ENCODE data around the gene C10orf90.

The C10orf90 gene

DNA sequence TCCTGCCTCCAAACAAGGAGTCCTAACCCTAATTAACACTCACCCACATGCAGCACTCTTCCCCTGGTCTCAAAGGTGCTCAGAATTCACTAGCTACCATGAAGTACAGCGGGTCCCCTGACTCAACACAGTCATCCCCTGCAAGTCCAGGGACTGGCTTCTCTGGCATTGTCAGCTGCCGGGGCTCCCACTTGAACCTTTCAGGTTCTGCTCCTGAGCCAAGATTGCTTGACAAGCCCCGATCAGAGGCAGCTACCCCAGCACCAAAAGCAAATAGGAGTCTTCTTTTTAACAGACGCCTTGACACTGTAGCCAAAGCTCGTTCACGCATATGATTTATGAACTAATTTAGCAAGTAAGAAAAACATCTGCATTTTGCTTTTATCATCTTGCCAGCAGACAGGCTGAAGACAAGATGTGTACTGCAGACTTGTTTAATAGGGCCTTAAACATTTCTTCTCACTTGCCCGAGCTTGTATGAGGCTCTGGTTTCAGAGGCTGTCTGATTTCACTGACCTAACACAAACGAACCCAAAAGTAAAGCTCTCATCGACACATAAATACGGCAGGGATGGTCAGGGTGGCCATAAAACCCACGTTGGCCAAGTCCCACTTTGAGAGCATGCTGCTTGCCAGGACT, 214.6 kb downstream of the C10orf90 start:
- no peak for DNase-seq

DNA sequence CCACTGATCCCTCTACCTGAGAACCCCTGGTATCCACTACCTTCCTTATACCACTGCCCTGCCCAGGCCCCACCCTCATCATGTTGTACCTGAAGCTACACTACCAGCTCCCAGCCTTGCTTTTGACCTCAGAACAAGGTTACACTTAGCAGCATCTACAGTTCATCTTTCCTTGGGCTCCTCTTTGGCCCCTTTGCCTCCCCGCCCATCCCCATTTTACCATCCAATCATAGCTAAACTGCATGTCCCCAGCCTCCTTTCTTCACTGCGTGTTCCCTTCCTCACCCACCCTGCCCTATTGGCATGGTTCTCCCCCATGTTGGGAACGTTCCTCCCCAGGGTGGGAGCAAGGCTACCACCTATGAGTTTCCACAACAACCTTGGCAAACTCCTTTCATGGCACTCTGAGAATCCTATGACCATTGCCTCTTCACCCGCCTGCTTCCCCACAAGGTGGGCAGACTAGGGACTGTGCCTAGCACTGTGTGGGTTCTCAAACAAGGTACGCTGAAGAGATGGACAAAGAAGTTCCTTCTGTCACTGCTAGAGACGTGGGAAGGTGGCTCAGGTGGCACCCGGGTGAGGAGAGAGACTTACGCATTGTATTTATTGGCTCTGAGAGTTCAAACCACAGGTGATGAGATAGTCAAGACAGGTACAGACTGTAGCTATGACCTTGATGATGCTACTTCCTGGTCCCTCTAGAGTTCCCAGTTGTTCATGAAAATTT, 215.3 kb downstream of the C10orf90 start:
- DNase-seq, result no peak

DNA sequence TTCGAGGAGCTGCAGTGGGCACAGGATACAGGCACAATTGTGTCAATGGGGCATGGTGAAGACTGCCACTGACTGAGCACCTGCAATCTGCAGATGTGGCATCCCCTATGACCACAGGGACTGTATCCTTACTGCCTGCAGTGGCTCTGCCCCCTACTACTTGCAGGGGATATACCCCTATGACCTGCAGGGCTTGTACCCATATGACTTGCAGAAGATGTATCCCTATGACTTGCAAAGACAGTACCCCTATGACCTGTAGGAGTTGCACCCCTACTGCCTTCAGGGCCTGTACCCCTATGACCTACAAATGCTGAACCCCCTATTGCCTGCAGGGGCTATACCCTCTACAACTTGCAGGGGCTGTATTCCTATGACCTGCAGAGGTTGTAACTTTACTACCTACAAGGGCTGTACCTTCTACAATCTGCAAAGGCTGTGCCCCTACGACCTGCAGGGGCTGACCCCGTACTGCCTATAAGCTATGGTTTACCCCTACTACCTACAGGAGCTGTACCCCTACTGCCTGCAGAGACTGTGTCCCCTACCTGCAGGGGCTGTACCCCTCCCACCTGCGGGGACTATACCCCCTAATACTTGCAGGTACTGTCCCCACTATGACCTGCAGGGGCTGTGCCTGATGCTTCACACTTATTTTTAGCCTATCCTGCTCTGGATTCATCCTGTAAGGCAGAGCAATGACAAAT, 216.3 kb downstream of the C10orf90 start:
- no peak for DNase-seq

DNA sequence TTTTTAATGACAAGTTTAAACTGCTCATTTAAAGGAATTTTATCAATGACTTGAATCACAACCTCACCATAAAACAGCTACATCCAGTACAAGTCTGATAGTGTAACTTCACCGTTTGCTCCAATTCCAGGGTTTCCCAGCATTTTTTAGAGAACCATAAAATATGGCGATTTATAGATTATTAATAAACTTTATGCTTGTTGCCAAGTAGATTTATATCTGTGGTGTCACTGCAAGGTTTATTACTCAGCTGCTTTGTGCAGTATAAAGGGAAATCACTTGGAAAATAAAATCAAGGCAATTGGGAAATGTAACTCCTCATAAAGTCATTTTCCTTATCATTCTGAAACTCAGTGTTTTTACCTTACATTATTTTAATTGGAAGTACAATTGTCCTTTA, 218.2 kb downstream of the C10orf90 start:
- DNase-seq, result no peak

DNA sequence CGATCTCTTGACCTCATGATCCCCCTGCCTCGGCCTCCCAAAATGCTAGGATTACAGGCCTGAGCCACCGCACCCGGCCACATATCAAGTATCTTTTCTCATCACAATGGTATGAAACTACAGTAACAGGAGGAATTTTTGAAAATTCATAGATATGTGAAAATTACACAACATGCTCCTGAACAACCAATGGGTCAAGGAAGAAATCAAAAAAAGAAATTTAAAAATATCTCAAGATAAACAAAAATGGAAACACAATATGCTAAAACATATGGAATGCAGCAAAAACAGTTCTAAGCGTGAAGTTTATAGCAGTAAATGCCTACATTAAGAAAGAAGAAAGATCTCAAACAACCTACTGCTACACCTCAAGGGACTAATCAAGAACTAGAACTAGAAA, 222.4 kb downstream of the C10orf90 start:
- no peak for DNase-seq

DNA sequence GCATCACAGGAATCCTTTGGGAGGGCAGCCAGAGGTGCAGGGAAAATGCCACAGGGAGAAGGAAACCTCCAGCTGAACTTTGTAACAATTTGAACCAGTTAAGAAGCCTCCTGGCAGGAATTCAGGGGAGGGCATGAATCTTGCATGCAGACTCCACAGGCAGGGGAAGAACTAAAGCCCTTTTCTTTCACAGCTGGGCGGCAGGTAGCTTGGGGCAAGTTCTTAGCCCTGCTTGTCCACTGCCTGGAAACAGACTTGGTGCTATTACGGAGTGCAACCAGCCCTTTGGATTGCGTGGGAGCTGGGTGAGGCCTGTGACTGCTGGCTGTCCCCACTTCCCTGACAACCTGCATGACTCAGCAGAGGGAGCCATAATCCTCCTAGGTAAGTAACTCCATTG, 230.6 kb downstream of the C10orf90 start:
- no peak for DNase-seq

DNA sequence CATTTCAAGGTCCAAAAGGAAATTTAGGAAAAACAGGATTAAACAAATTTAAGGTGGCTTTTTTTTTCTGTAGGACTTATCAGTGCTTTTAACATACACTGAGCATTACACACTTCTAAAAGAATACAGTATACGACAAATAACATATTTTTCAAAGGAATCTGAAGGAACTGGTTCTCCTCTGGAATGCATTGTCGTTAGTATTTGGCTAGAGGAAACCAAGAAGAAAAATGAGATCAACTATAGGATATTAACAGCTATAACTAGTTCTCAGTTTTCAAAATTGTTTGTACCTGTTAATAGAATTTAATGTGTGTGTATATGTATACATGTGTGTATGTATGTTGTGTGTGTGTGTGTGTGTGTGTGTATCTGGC, 232.1 kb downstream of the C10orf90 start:
- DNase-seq, result no peak

DNA sequence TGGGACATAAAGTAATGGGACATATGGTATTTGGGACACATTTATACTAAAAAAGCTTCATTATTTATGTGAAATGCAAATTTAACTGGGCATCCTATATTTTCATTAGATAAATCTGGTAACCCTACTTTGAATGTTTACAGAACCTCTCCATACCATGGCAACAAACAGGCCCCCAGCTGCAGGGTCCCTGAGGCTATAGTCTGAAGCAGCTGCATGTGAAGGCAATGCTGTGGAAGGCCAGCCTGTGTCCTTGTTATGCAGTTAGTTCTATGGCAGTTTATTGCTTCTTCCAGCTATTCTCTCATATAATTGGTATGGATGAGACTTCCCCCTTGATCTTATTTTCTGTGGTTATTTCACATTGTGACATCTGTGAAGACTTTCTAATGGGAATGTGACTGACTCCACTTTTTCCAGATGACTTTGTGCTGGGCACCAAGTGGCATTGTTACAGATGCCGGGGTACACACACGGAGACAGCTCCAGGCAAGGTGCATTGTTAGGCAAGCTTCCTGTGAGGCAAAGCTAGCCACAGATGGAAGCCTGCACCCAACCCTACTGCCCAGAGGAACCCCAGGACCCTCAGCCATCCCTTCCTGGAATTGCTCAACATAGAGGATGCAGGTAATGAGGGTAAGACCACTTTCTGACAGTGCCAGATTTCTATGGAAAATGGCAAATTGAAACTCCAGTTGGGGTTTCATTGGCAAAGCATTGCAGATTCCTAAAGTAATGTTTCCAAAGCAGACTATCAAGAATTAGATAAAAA, 232.7 kb downstream of the C10orf90 start:
- no peak for DNase-seq

DNA sequence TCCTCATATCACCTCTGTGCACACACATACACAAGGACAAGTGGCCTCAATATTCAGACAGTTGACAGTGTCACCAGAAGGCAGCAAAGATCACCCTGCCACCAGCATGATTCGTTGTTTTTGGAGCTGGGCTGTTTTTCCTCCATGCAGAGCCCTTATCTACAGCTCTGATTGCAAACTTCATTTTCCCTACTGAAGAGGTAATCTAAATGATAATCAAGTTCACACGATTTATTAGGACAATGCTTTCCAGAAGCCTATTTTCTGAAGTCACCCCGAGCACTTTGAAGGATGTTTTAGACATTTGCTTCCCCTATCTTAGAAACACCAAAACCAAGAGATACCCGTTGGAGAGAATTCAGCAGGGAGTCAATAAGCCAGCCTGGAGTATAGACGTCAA, 236.3 kb downstream of the C10orf90 start:
- DNase-seq, result no peak

DNA sequence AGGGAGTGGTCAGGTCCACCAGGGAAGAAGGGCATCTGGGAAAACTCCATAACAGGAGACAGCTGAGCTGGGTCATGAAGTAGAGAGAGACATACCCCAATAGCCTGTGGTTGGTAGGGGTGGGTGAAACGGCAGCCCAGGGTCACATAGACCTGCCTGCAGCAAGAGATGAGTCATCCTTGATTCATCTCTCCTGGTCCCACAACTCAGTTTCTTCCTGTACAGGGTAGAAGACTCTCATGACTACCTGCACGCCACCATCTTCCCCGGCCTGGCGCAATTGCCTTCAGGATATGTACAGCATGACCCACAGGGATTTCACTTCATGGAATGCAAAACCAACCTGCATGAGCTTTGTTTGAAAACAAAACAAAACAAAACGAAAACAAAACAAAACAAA, 237.1 kb downstream of the C10orf90 start:
- no peak for DNase-seq

DNA sequence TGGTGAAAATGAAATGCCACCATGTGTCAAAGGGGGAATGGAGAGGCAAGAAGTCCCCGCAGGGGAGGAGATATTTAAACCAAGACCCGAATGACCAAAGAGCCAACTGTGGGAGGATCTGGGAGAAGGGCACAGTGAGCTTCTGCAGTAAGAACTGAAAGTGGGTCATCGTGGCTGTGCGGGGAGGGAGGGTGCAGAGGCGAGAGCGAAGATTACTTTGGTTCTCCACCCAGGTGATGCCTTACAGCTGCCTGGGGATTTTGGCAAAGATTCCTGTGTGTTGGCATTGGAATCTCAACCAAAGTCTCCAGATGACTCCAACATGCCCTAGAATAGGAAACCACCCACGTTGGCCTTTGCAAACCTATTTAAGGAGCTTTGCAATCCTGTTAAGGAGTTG, 238.0 kb downstream of the C10orf90 start:
- DNase-seq, result no peak

DNA sequence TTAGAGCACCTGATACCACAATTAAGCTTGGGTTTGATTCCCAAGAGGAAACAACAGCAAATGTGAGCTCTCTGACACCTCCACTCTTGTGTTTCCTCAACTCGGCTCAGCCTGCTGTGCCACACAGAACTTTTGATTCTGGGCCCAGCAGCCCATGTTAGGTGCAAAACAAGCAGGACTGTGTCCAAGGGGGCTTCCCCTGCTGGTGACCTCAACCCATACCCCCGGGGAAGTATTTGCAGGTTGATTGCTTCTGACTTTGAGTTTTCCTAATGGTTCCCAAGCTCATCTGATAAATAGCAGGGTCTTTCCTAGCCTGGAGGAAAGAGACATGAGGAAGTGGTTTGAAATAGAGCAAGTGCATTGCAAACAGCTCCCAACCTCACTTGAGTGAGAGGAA, 238.7 kb downstream of the C10orf90 start:
- DNase-seq, result no peak

DNA sequence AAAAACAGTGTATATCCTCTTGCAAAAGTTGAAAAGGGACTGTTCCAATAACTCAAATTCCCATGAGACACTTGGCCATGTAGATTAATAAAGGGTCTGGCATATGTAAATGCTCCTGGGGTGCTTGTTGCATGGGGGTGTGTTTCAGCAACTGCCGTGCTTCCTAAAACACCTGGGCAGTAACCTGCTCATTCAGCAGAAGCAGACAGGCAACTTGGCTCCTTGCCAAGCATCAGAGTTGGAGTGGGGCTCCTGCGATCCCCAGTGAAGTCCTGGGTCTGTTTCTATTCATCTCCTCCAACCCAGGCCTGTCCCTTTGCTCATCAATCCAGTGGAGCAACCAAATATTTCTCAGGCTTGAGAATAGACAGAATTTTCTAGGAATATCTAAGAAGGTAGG, 240.0 kb downstream of the C10orf90 start:
- DNase-seq, result no peak

DNA sequence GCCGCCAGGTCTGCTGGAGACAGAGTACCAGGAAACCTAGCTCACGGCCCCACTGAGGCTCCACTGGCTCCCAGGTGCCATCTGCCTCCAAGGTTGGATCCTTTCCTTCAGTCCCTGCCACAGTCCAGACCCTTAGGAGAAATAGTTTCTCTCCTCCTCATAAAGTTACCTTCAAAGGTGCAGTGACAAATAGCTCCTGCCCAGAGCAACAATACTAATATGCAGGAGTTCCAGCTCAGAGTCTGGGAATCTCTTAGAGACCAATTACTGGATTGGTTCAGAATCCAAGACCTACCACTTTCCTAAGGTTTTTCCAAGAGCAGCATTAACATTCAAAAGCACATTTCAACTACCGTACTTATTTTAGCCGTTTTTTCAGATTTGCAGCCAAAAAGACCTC, 241.2 kb downstream of the C10orf90 start:
- no peak for DNase-seq

DNA sequence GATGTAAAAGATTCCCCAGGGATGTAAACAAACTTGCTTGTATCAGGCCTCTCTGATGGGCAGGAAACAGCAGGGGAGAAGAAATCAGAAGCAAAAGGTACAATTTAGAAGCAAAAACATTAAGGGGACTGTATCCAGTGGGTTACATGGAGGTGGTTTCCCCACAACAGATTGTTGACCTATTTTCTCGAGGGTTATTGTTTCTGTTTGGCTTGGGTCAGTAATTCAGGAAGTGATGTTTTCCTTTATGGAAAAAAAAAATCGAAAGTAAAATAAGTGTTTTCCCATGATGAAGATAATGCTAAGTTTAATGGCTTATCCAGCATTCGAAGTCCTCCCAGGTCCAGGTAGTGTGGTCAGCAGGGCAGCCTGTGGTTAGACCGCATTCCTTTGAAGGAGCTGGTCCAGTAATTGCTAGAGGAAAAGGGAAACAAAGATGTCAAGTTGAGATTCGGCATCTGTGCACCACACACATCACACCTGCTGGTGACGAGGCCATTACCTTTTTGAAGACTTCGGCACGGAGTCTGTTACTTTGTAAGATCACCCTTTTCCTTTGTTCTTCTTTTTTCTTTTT, 244.9 kb downstream of the C10orf90 start:
- DNase-seq, result no peak

DNA sequence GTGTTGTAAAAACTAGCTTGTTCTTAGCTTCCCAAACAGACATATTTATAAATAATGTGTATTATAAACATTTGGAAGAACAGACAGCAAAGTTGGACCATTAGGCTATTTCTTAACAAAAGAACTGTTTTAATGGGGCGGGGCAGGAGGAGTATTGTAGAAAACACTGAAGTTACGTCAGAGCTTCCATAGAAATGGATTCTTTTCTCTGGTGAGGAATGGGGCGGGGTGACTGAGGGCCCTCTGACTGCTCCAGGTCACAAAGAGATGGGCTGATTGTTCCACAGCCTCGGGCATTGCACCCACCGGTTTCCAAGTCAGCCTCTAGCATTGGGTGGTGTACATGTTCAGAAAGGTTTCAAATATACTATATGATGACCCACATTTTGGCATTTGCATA, 245.5 kb downstream of the C10orf90 start:
- DNase-seq, result no peak

DNA sequence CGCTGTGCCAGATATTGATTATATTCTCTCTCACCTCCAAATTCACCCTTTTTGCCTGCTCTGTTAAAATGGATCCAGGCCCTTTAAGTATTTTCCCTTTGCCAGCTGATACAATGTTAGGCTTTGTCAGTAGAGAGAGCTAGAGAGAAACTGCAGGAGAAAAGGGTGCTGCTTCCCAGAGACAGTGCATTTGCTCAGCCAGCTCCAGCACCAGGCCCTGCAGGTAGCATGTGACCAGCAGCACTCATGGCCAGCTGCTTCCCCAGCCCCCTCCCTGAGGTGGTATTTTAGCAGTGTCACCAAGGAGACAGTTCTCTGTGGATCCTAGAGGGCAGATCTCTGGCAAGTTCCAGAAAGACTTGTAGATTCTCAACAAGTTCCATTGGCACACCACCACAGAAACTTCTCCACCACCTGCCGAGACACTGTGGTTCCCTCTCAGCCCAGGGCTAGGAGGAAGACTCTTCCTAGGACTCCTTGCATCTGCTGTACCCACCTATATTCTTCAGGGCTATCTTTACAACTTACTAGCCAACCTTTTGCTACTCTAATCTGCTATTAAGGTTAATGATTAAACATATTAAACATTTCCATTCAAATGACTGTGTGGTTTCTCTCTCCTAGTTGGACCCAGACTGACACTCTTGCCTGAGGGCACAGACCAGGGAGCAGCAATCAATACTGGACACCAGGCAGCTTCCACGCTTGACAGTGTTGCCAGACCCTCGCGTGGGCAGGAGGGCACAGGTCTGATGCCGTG, 246.6 kb downstream of the C10orf90 start:
- DNase-seq, result no peak

DNA sequence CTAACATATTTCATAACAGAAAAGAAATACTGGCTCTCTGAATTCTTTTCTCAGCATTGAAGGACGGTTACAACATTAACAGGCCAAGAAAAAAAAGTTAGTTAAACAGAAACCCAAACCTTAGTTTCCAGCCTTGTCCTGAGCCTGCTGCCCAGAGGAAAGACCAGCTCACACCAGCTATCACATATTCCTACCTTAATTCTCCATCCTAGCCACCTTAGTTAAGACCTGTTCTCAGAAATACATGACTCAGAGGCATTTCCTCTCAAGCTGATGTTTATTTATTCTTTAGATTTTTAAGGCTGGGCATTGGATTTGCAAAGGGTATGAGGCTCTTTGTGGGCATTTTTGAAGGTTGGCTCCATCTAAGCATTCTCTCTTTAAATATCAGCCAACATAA, 247.9 kb downstream of the C10orf90 start:
- DNase-seq, result no peak

DNA sequence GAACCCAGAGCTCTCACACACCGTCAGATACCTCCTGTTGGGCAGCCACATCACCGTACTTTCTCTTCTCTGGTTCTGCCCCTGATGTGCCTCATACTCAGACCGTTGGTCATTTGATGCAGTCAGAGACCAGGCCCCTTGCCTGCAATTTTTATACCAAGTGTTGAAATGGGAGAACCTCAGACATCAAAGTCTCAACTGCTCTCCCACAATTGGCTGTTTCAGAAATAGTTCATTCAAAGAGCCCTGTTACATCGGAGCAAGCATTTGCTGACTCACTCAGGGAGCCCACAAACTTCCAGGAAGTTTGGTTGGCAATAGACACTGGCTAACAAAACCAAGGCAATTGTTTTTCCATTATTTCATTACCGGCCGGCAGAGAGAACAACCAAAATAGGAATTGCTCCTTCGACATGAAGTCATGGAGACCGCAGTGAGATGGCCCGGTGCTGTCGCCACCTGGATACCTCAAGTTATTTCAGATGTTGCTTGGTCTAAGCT, 248.7 kb downstream of the C10orf90 start:
- DNase-seq, result no peak

DNA sequence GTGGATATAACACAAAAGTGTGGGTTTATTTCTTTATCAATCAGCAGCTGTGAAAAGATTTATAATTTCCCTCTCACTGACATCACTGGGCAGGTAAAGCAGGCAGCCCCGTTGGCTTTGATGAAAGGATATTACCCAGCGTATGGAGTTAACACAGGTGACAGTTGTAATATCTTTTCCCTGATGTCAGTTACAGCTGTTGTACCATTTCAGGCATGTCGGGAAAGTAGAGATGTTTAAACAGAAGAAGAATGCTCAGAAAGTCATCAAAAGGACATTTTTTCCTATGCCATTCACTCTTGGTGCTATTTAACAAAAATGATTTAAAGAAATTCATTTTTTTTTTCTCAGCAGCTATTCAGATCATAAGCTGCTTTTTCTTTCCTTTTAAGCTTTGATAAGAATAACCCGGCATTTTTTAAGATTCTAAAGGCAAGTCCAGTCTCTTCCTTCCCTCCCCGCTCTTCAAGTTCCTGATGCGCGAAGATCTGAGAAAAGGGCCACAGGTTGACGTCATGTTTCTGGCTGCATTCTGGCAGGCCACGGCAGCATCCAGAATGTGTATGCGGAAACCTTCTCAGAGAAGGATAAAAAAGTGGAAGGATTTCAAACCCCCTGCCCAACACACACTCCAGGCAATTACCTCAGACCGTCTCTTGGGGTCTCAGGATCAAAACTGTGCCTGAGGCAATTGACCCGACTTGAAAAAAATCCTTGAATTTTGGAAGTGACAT, 249.8 kb downstream of the C10orf90 start:
- DNase-seq, result no peak

DNA sequence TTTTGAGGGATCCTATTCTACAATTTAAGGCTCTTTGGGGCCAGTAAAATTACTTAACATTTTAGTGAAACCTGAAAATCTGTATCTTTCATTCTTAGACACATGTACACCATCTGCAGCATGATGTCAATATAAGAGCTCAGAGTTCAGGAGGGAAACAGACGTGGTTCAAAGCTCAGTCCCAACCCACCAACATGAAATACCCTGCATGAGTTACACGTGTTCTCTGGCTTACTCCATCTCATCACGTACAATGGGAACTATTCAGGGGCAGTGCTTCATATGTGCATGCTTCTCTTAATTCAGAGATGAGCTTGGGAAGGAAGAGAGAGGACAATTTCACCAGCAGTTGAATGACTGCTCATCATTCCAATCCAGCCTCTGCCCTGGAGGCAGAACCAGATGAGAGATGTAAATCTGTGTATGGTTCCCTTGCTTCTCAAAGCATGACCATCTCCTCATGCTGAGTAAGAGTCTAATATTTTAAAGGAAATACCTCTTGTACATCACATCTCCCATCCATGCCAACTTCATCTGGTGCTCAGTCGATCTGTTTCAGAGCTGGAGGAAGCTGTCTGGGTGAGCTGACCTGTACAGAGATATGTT, 253.2 kb downstream of the C10orf90 start:
- DNase-seq, result no peak
